Measurements from ENCODE around the gene PRELID1.
"Not testable (repeated sequence)": the region's sequence is repeated elsewhere in the genome, so short reads cannot be mapped to it uniquely, and the experiment has no call there.

Gene PRELID1

GRCh38 chr5:177336112-177336511, 32.5 kb downstream of the PRELID1 start:
- no peak for DNase-seq (ENCODE audit: low read depth)

GRCh38 chr5:177336603-177337494, 33.2 kb downstream of the PRELID1 start:
- no peak for DNase-seq (ENCODE audit: low read depth)

- no peak for DNase-seq (ENCODE audit: low read depth)
Observed at GRCh38 chr5:177338251-177339106, 34.9 kb downstream of the PRELID1 start.

GRCh38 chr5:177339107-177339638, 35.6 kb downstream of the PRELID1 start:
- DNase-seq (ENCODE audit: low read depth) = no peak

GRCh38 chr5:177343000-177343399, 39.4 kb downstream of the PRELID1 start:
- not testable (repeated sequence) for DNase-seq (ENCODE audit: low read depth)

- DNase-seq (ENCODE audit: low read depth) = no peak
Observed at GRCh38 chr5:177343777-177344176, 40.2 kb downstream of the PRELID1 start.

GRCh38 chr5:177344891-177345290, 41.3 kb downstream of the PRELID1 start:
- DNase-seq (ENCODE audit: low read depth) = no peak

GRCh38 chr5:177346820-177347219, 43.2 kb downstream of the PRELID1 start:
- no peak for DNase-seq (ENCODE audit: low read depth)

GRCh38 chr5:177347699-177348098, 44.1 kb downstream of the PRELID1 start:
- DNase-seq (ENCODE audit: low read depth) = no peak

GRCh38 chr5:177349362-177349647, 45.7 kb downstream of the PRELID1 start:
- DNase-seq (ENCODE audit: low read depth) = no peak

GRCh38 chr5:177349762-177350161, 46.2 kb downstream of the PRELID1 start:
- DNase-seq (ENCODE audit: low read depth) = no peak

GRCh38 chr5:177350776-177351391, 47.3 kb downstream of the PRELID1 start:
- DNase-seq (ENCODE audit: low read depth) = no peak

- DNase-seq (ENCODE audit: low read depth) = peak; percentile 81
Observed at GRCh38 chr5:177351392-177352329, 48.1 kb downstream of the PRELID1 start, which contains the start of gene LMAN2. Gene LMAN2, minus strand, starts transcription at chr5:177351668. Its CDS starts 21 bp downstream, at chr5:177351647.

- no peak for DNase-seq (ENCODE audit: low read depth)
Observed at GRCh38 chr5:177353093-177353492, 49.5 kb downstream of the PRELID1 start.

- DNase-seq (ENCODE audit: low read depth) = no peak
Observed at GRCh38 chr5:177354256-177354655, 50.7 kb downstream of the PRELID1 start.

GRCh38 chr5:177354711-177355110, 51.1 kb downstream of the PRELID1 start:
- DNase-seq (ENCODE audit: low read depth) = no peak

GRCh38 chr5:177355162-177355867, 51.7 kb downstream of the PRELID1 start:
- no peak for DNase-seq (ENCODE audit: low read depth)

GRCh38 chr5:177355868-177356168, 52.2 kb downstream of the PRELID1 start:
- DNase-seq (ENCODE audit: low read depth) = no peak

All from stimulated activated CD8-positive, alpha-beta memory T cell treated with anti-CD3 and anti-CD28 coated beads, Interleukin-4, amount 100 ng/mL, for 24 hours (primary cell).